Transverse colon (tissue), 4 donors: Measurements from ENCODE around the gene CITED2.

ENCODE experiments used
- CTCF ChIP-seq, 5 experiments: fragments of 200-600 bp in 3 of 5; fragments of 450-650 bp in 2 of 5; sonication (generic) in 3 of 5; IDR thresholded peaks; 1 replicate in 2 of 5; 2 replicates in 3 of 5; pipeline ENCODE4 v1.5.1; 2016 to 2017; ENCODE audit warnings: antibody characterized with exemption in 5 of 5, inconsistent platforms in 3 of 5, mild to moderate bottlenecking in 2 of 5, moderate library complexity in 1 of 5
- EP300 ChIP-seq: sonication (generic); formaldehyde crosslinking; IDR thresholded peaks from one replicate; pipeline ENCODE4 v1.6.1; 2017; ENCODE audit warnings: antibody characterized with exemption, low read depth
- POLR2A ChIP-seq: fragments of 450-650 bp; IDR thresholded peaks from one replicate; pipeline ENCODE4 v1.6.1; 2016; ENCODE audit warnings: antibody characterized with exemption, mild to moderate bottlenecking, moderate library complexity
- POLR2AphosphoS5 ChIP-seq, 3 donors: sonication (generic); formaldehyde crosslinking; IDR thresholded peaks; one replicate each; pipeline ENCODE4 v1.6.1; 2016; ENCODE audit warnings: antibody characterized with exemption in 3 of 3

- no peak for TF ChIP-seq EP300
- TF ChIP-seq CTCF (IDR thresholded peaks at IDR 0.05) = no peak
- TF ChIP-seq POLR2A = no peak
- TF ChIP-seq POLR2AphosphoS5 (IDR thresholded peaks at IDR 0.05) = no peak
These were observed 6.9 kb upstream of the CITED2 start for GRCh38 chr6:139381216-139381865.
